ENCODE measurements around the gene C1GALT1.
"Not testable (repeated sequence)": the region's sequence is repeated elsewhere in the genome, so short reads cannot be mapped to it uniquely, and the experiment has no call there.

C1GALT1 gene

DNA sequence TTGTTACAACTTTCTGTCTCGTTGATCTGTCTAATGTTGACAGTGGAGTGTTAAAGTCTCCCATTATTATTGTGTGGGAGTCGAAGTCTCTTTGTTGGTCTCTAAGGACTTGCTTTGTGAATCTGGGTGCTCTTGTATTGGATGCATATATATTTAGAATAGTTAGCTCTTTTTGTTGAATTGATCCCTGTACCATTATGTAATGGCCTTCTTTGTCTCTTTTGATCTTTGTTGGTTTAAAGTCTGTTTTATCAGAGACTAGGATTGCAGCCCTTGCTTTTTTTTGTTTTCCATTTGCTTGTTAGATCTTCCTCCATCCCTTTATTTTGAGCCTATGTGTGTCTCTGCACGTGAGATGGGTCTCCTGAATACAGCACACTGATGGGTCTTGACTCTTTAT is 17.2 kb downstream of the C1GALT1 start:
- in situ Hi-C loops (cut with MboI; ENCODE audit: low sequenced_read_pairs), result not testable (repeated sequence)

DNA sequence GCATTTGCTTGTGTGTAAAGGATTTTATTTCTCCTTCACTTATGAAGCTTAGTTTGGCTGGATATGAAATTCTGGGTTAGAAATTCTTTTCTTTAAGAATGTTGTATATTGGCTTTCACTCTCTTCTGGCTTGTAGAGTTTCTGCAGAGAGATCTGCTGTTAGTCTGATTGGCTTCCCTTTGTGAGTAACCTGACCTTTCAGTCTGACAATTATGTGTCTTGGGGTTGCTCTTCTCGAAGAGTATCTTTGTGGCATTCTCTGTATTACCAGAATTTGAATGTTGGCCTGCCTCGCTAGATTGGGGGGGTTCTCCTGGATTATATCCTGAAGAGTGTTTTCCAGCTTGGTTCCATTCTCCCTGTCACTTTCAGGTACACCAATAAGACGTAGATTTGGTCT is 17.9 kb downstream of the C1GALT1 start:
- in situ Hi-C loops (cut with MboI; ENCODE audit: low sequenced_read_pairs), result not testable (repeated sequence)

DNA sequence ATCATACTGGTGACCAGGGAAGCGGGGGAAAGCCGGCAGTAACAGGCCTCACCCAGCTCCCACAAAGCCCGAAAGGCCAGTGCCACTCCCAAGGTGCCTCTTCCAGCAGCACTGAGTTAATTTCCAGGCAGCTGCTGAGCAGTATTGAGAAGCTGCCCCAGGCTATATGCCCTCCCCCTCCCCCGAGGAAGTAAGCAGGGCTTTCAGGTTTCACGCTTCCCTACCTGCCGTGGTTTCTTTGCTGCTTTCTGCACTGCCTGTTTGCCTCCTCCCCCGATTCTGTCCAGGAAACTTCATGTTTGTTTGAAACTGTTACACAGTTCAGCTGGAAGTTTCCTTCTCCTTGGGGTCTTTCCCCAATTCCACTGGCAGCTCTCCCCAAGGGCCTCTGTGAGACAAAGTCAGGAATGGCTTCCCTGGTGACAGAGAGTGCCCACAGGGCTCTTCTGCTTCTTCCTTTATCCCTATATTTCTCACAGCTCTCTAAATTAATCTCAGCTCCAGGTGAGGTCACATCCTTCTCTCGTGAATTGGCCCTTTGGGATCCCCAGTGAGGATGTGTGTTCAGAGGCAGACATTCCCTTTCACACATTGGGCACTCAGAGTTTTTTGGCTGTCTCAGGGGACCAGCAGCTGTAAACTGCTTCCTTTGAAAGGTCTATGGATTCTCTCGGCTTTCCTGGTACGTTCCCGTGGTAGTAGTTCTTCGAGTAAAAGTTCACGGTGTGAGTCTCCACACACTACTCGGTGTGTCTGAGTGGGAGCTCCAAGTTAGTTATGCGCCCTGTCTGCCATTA is 19.4 kb downstream of the C1GALT1 start:
- in situ Hi-C loops (cut with MboI; ENCODE audit: low sequenced_read_pairs), result no loop called here

DNA sequence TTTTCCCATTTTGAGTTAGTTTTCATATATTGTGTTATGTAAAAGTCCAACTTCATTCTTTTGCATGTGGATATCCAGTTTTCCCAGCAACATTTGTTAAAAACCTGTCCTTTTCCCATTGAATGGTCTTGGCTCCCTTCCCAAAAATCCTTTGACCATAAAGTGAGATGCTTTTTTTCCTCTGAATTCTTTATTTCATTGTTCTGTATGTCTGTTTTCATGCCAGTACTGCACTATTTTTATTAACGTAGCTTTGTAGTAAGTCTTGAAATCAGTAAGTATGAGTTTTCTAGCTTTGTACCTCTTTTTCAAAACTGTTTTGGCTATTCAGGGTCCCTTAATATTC is 20.0 kb downstream of the C1GALT1 start:
- in situ Hi-C loops (cut with MboI; ENCODE audit: low sequenced_read_pairs), result no loop called here

DNA sequence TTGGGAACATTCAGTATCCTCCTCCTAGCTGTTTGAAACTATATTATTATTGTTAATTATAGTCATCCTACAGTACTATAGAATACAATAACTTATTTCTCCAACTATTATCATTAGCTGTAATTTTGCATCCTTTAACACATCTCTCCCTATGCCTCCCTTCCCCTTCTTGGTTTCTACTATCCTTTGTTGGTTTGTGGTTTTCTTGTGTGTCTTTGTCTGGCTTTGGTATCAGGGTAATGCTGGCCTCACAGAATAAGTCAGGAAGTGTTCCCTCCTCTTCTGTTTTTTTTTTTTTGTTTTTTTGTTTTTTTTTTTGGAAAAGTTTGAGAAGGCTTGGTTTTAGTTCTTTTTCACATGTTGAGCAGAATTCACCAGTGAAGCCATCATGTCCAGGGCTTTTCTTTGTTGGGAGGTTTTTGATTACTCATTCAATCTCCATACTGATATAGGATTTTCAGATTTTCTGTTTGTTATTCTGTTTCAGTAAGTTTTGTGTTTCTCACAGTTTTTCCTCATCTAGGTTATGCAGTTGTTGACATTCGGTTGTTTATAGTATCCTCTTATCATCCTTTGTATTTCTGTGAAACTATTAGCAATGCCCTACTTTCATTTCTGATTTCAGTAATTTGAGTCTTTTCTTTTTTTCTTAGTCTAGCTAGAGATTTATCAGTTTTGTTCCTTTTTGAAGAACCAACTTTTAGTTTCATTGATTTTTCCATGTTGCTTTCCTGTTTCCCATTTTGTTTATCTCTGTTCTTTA is 21.6 kb downstream of the C1GALT1 start:
- in situ Hi-C loops (cut with MboI; ENCODE audit: low sequenced_read_pairs), result no loop called here

DNA sequence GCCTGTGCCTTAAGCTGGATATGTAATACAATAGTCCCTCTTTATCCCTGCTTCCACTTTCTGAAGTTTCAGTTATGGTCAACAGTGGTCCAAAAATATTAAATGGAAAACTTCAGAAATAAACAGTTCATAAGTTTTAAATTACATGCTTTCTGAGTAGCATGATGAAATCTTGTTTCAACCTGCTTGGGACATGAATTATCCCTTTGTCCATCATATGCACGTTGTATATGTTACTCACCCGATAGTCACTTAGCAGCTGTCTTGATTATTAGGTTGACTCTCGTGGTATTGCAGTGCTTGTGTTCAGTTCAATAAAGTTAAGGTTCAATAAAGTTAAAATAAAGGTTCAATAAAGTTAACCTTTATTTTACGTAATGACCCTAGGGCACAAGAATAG is 25.5 kb downstream of the C1GALT1 start:
- in situ Hi-C loops (cut with MboI; ENCODE audit: low sequenced_read_pairs), result no loop called here

DNA sequence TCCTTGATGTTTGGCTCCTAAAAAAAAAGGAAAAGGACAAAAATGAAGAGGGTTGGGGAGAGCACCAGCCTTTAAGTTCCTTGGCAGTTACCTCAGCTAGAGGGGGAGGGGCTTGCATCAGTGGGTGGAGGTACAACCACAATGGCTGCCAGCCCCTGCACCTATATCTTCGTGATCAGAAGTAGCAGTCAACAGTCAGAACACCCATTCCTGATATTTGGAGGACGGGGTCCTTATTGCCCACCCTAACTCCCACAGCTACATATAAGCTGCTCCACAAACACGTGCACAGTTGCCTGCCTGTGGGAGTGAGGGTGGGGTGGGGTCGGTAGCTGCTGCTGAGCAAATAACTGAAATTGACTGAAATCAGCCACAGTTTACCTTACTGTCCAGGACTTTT is 26.2 kb downstream of the C1GALT1 start:
- in situ Hi-C loops (cut with MboI; ENCODE audit: low sequenced_read_pairs), result no loop called here

DNA sequence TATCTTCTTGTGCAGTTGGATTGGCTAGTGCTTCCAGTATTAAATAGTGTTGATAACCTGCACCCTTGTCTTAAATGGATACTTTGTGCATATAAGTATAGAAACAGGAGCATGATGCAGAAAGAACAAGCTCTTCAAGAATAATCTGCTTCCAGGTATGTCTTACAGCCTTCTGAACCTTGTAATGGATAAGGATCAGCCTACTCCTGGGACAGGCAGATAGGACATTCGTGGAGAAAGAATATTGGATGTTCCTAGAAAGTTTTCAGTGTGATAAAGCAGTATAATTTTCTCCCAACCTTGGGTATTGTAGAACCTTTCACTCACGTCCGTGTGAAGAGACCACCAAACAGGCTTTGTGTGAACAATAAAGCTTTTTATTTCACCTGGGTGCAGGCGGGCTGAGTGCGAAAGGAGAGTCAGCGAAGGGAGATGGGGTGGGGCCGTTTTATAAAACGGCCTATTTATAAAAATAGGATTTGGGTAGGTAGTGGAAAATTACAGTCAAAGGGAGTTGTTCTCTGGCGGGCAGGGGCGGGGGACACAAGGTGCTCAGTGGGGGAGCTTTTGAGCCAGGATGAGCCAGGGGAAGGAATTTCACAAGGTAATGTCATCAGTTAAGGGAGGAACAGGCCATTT is 27.2 kb downstream of the C1GALT1 start:
- in situ Hi-C loops (cut with MboI; ENCODE audit: low sequenced_read_pairs), result no loop called here

DNA sequence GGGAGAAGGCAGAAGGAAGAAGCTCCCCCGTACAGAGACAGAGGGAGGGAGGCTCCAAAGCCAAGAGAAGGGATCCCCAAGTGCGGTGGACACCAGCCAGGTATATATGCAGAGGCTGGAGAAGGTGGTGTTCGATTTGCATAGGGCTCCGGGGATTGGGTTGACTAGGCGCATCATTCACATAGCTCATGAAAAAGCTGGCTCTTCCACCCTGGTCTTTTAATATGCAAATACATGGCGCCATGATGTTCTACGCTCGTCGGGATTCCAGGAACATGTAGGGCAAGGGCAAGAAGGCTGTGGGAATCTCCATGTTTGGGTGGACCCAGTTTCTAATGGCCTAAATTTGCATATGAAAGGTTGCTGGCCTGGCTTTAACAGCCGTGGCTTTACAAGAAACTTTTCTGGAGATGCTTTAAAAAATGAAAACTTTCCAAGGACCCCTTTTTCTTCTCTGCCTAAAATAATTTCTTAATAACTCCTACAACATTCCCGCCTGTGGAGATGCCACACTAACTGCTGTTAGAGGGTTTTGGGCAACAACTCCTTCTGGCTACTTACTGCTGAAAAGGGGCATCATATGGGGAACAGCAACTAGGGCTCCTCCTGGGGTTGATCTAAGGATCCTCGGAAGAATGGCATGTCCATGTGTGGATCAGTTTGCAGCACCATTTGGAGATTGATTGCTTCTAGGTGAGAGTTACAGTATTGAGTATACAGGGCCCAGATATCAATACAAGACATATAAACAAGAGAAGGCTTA is 28.3 kb downstream of the C1GALT1 start:
- in situ Hi-C loops (cut with MboI; ENCODE audit: low sequenced_read_pairs), result no loop called here

DNA sequence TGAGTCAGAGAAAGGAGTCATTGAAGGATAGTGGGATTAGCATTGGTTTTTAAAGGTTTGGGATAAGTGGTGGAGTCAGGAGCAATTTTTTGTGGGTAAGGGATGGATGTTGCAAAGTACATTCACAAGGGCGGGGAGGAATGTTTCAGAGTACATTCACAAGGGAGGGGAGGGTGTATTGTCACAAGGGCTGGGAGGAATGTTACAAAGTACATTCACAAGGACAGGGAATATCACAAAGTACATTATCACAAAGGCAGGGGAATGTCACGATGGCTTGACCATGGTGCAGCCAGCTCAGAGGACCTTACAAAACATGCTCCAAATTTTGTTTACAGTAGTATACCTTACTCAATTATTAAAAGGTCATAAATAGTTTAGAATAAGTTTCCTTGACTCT is 30.3 kb downstream of the C1GALT1 start:
- in situ Hi-C loops (cut with MboI; ENCODE audit: low sequenced_read_pairs), result no loop called here

DNA sequence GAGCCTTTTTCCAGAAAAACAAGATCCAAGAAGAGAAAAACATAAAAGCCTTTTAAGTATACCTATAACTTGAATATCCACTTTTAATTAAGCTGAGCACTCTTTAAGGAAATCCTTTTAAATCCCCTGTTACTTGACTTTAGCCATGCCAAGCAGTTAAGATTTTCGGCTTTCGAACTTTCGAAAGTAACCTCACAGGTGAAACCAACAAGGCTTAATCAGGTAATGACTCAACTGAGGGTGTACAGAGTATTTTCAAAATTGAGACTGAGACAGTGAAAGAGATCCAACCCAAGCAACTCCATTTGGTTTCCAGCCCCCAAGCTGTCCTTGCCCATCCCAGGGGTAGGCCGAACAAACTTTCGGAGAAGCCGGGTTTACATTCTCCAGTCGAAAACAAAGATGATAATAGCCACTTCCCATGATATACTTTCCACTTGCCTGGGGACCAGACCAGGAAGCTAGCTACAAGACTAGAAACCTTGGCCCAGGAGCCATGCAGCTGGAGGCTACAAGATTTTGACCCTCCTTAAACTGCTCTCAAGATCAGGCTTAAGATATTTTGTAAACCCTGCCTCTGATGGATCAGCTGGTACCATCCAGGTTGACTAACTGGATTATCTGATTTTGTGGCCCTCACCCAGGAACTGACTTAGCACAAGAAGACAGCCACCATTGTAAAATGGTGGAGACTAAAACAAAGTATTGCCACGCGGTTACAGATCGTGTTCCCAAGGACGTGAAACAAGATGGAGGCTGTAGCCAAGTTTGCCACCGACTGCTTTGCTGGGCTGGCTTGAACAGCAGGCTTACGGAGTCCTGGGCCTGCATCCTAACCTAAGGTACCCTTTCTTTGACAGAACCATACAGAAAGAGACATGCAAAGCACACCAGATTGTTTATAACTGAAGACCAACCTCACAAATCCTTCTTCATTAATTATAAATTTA is 32.3 kb downstream of the C1GALT1 start:
- in situ Hi-C loops (cut with MboI; ENCODE audit: low sequenced_read_pairs), result no loop called here

DNA sequence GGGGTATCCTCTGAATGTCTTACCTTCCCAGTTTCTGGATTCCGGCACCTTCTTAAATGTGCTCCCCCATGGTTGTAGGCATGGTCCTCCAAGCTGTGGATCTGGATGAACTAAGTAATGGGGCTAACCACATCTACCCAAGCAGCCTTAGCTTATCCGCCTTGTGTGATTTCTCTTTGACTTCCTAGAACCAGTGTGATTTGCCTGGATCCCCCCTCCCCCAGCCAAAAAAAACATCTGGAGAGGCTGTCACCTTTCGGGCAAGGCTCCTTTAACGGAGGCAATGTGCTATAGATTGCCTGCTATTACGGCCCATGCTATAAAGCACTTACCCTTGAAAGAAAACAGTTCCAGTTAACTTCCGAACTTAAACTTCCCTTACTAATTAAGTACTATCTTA is 33.9 kb downstream of the C1GALT1 start:
- in situ Hi-C loops (cut with MboI; ENCODE audit: low sequenced_read_pairs), result no loop called here

DNA sequence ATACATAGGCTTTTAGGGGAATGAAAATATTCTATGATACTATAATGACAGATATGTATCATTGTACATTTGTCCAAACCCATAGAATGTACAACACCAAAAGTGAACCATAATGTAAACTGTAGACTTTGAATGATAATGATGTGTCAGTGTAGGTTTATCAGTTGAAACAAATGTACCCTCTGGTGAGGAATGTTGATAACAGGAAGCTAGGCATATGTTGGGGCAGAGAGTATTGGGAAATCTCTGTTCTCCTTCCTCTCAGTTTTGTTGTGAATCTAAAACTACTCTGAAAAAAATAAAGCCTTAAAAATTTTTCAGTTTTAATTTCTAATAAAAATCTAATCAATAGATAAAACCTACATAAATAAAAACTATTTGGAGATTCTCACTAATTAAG is 36.9 kb downstream of the C1GALT1 start:
- in situ Hi-C loops (cut with MboI; ENCODE audit: low sequenced_read_pairs), result no loop called here

DNA sequence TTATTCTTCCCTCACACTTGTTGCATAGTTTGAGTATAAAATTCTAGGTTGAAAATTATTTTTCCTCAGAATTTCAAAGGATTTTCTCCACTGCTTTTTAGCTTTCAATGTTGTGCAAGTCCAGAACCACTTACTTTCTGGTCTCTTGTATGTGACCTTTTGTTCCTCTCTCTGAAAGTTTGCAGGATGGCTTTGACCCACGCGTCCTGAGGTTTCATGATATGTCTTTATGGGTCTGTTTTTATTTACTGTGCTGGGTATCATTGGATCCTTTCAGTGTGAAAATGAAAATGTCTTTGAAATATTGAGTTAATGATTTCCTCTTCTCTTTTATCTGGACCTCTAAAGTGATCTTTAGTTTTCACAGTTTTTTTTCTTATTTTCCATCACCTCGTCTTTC is 38.5 kb downstream of the C1GALT1 start:
- in situ Hi-C loops (cut with MboI; ENCODE audit: low sequenced_read_pairs), result no loop called here

DNA sequence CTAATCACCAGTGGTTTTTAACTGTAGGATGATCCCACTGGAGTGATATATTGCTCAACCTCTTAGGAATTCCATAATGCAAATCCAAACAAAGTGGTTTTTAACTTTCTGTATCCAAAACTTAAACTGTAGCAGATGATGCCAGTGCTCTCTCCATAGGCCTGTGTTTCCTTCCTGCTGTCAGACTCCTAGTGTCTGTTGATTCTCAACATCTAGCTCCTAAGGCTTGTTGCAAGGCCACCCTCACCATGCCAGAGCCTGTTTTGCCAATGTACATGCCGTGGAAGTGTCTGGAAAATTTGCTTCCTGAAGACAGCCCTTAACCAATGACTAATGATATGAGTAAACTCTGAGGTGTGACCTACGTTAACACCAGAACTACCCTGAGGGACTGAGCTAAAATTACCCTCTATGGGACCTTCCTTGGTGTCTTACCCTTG is 39.3 kb downstream of the C1GALT1 start:
- in situ Hi-C loops (cut with MboI; ENCODE audit: low sequenced_read_pairs), result no loop called here

DNA sequence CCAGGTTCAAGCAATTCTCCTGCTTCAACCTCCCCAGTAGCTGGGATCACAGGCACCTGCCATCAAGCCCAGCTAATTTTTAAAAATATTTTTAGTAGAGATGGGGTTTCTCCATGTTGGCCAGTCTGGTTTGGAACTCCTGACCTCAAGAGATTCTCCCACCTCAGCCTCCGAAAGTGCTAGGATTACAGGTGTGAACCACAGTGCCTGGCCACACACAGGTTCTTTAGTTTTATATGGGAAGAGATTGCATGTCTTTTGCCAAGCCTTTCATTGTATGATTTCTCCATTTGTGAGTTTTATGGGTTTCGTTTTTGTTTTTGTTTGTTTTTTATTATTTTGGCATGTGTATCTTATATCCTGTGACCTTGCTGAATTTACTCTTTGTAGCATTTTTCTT is 40.9 kb downstream of the C1GALT1 start:
- in situ Hi-C loops (cut with MboI; ENCODE audit: low sequenced_read_pairs), result no loop called here

DNA sequence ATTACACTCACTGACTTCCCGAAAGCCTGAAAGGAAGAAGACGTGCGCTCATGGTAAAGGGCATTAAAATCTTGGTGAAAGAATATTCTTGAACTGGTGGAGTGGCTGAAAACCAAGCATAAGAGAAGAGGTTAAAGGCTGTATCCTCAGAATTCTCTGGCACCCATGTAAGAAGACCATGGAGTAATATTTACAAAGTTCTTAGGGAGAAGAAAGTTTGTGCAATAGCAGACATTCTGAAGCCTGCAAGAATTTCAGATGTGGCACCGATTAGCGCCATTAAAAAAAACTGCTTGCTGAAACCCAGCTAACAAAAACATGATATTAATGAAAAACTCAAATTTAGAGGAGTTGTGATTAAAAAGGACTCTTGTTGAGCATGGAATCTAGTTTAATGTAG is 44.1 kb downstream of the C1GALT1 start:
- in situ Hi-C loops (cut with MboI; ENCODE audit: low sequenced_read_pairs), result no loop called here

DNA sequence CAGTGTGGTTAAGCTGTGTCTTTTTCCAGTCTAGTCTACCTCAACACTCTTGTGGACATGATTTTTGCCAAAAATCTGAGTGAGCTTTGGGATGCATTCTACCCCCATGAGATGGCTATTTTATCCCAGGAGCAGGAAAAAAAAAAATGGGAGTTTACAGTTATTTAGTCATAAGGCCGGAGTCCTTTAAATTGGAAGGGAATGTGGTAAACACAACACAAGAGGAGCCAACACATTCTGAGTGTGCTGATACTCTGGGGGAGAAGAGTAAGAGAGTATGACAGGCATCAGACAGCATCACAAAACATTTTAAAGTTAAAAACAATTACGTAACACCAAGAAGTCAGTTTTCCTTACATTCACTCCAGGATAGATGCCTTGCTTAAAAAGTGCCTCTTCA is 46.1 kb downstream of the C1GALT1 start:
- in situ Hi-C loops (cut with MboI; ENCODE audit: low sequenced_read_pairs), result no loop called here

DNA sequence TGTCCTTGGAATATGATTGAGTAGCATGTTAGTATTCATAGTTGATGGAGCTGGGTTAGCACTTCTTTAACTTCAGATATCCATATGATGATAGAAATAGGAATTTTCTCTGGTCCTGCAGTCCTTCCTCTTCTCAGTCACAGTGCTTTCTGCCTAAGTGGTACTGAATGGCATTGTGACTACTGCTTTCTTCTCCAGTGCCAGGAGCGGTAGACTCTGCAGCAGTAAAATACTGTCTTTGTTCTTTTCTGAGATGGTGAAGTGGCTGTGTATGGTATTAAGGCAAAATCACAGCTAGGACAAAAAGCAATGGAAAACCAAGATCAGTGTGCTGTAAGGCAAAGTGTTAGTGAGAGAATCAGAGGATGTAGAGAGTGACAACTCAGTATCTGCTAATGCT is 46.6 kb downstream of the C1GALT1 start:
- in situ Hi-C loops (cut with MboI; ENCODE audit: low sequenced_read_pairs), result no loop called here

DNA sequence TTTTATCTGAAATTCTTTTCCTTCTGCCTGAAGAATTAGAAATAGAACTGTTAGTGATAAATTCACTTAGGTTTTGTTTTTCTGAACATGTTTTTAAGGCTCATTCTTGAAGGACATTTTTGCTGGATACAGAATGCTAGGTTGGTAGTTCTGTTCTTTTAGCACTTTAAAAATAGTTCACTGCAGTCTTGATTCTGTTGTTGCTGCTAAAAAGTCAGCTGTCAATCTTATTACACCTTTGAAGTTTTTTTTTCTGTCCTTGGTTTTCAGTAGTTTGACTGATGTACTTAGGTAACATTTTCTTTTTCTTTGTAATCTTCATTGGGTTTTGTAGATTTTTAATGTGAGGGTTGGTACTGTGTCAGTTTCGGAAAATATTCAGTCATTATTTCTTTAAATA is 48.7 kb downstream of the C1GALT1 start:
- in situ Hi-C loops (cut with MboI; ENCODE audit: low sequenced_read_pairs), result no loop called here
